ENCODE results near the gene AKAP6.

DNA sequence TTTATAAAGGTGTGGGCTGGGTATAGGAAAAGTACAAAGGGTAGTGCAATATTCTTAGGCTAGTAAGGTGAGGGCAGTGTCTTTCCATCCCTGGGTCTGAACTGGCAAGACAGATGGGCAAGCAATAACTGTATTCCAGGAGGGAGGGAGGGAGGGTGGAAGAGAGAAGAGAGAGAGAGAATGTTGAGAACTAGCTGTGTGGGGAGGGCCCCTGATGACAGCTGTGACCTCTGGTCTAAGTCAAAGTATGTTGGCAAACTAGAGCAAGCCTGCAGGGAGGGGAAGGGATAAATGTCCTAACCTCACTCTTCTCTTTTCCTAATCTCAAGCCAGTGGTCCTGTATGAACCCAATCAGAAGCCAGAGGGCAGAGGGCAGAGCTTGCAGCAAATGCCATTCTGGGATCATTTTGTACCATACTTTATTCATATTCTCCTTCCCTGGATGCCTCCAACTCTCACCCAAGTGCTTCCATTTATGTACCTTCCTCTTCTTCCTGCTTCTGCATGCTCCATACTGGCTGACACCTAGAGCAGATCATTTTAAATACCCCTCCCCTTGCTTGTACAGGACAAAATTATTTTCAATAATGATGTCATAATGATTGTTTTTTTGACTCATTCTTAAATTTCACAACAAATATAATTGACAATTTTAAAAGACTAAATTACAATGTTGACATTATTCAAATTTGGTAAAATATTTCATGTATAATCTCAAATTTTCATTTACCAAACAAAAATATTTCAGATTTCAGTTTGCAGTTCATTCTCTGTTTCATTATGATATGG is 75.9 kb downstream of the AKAP6 start:
- TF ChIP-seq, protein P1, sequence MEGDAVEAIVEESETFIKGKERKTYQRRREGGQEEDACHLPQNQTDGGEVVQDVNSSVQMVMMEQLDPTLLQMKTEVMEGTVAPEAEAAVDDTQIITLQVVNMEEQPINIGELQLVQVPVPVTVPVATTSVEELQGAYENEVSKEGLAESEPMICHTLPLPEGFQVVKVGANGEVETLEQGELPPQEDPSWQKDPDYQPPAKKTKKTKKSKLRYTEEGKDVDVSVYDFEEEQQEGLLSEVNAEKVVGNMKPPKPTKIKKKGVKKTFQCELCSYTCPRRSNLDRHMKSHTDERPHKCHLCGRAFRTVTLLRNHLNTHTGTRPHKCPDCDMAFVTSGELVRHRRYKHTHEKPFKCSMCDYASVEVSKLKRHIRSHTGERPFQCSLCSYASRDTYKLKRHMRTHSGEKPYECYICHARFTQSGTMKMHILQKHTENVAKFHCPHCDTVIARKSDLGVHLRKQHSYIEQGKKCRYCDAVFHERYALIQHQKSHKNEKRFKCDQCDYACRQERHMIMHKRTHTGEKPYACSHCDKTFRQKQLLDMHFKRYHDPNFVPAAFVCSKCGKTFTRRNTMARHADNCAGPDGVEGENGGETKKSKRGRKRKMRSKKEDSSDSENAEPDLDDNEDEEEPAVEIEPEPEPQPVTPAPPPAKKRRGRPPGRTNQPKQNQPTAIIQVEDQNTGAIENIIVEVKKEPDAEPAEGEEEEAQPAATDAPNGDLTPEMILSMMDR (IDR thresholded peaks at IDR 0.05) = no peak
- TF ChIP-seq POLR2A (IDR thresholded peaks at IDR 0.05) = no peak
